ENCODE data around the gene PKP1. TPM values are rescaled to one million over a fixed set of nuclear protein-coding genes. Genes with fewer than 3 reads are reported as not detected.

The PKP1 gene
- total and polyA plus RNA-seq, 2 of the 4 experiments (the other 2 are of a cell fraction): 0.18 to 0.36 TPM

- DNase-seq (no peak), ATAC-seq (ENCODE audit: low read depth) (no peak)
- no peak overlapping the region for H2BK120ac ChIP-seq (ENCODE audit: low read depth, low read length)
- peaks cover 80% of the 10 kb centered on the region for H3K27me3 ChIP-seq (ENCODE audit: control insufficient read depth, insufficient read depth, low read length)
- H2AK9ac ChIP-seq (replicated peaks; ENCODE audit: low read depth, low read length, poor library complexity): no peak overlapping the region
- H3K9me3 ChIP-seq (ENCODE audit: control insufficient read depth, insufficient read depth, low read length): no peaks in the 10 kb centered on the region
- no peak overlapping the region for H3K4me3 ChIP-seq (ENCODE audit: insufficient read depth, low read depth, low read length)
- intact Hi-C loops (cut with micrococcal nuclease) (no loop called here), dilution Hi-C loops (cut with HindIII; ENCODE audit: low sequenced_read_pairs, unreplicated experiment) (no loop called here), in situ Hi-C loops (cut with MboI; ENCODE audit: low sequenced_read_pairs) (no loop called here)
- no peak overlapping the region for H3K18ac ChIP-seq (ENCODE audit: low read depth, low read length)
- POLR2A ChIA-PET (ENCODE audit: unreplicated experiment): no interaction called here
- 81% methylated on average over 2 of the region's 7 CpGs; no CpG with 5 or more reads in 1 of the 2 experiments for WGBS, 2 experiments (ENCODE audit: extremely low coverage in 2 of 2, insufficient read length in 1 of 2)
- no peak overlapping the region for H3K14ac ChIP-seq (replicated peaks; ENCODE audit: low read depth, low read length)
- no peaks in the 10 kb centered on the region for H3K36me3 ChIP-seq (ENCODE audit: control insufficient read depth, insufficient read depth, low read length)
- H3K9ac ChIP-seq (ENCODE audit: low read depth, low read length): no peak overlapping the region
- H4K5ac ChIP-seq (ENCODE audit: low read depth, low read length): no peak overlapping the region
- H3K9me1 ChIP-seq (ENCODE audit: insufficient read depth, low read length): no peaks in the 10 kb centered on the region; the same call in 1 of the 2 replicates
- no peak overlapping the region for H2BK20ac ChIP-seq (ENCODE audit: low read depth, low read length)
- BruUV-seq (replicated peaks): no TSS peak
- H3K23ac ChIP-seq (ENCODE audit: low read depth, low read length): no peak overlapping the region
- no peak overlapping the region for H2BK5ac ChIP-seq (ENCODE audit: low read depth, low read length, poor library complexity, severe bottlenecking)
- no peak overlapping the region for H4K8ac ChIP-seq (ENCODE audit: low read depth in 2 of 2, low read length in 2 of 2)
- no peak overlapping the region for H3K4me2 ChIP-seq (ENCODE audit: low read depth, low read length)
- no peaks in the 10 kb centered on the region for H3K4me1 ChIP-seq (ENCODE audit: control insufficient read depth, insufficient read depth, low read length)
- H2AK5ac ChIP-seq (ENCODE audit: low read depth, low read length): no peak overlapping the region
- no peaks in the 10 kb centered on the region for H3K79me1 ChIP-seq (ENCODE audit: low read depth in 1 of 2, low read length in 2 of 2)
- CTCF ChIA-PET: no interaction called here
- H3K56ac ChIP-seq (ENCODE audit: extremely low read depth, insufficient read depth, low read length): no peak overlapping the region
- H3K27ac ChIP-seq (ENCODE audit: insufficient read depth, low read length): no peak overlapping the region
- H4K20me1 ChIP-seq (ENCODE audit: insufficient read depth, low read length): no peaks in the 10 kb centered on the region
- no peak overlapping the region for H3K4ac ChIP-seq (ENCODE audit: low read depth, low read length)
- no peak for TF ChIP-seq MXI1 (IDR thresholded peaks at IDR 0.05; ENCODE audit: borderline replicate concordance, low read depth, low read length)
- no peak for TF ChIP-seq CHD1 (IDR thresholded peaks at IDR 0.05; ENCODE audit: low read depth, low read length)
- TF ChIP-seq CEBPB (IDR thresholded peaks at IDR 0.05; ENCODE audit: low read depth, low read length): no peak
- TF ChIP-seq MAZ (IDR thresholded peaks at IDR 0.05; ENCODE audit: borderline replicate concordance, low read depth, low read length): no peak
- no peak for TF ChIP-seq CTCF (conservative IDR thresholded peaks at IDR 0.05; ENCODE audit: low read depth, low read length)
- TF ChIP-seq BHLHE40 (IDR thresholded peaks at IDR 0.05; ENCODE audit: low read depth, low read length): no peak
- TF ChIP-seq RCOR1 (IDR thresholded peaks at IDR 0.05; ENCODE audit: insufficient replicate concordance, low read length): no peak
- TF ChIP-seq USF2 (IDR thresholded peaks at IDR 0.05; ENCODE audit: low read depth, low read length): no peak
- TF ChIP-seq ELK1 (IDR thresholded peaks at IDR 0.05; ENCODE audit: borderline replicate concordance, low read depth, low read length): no peak
- TF ChIP-seq POLR2A (IDR thresholded peaks at IDR 0.05; ENCODE audit: low read depth, low read length): no peak
- TF ChIP-seq NFE2L2 (IDR thresholded peaks at IDR 0.05; ENCODE audit: low read depth, low read length): no peak
- TF ChIP-seq FOS (IDR thresholded peaks at IDR 0.05; ENCODE audit: low read depth, low read length): no peak
- no peak for TF ChIP-seq MAFK (IDR thresholded peaks at IDR 0.05; ENCODE audit: low read depth, low read length)
- TF ChIP-seq RAD21 (IDR thresholded peaks at IDR 0.05; ENCODE audit: low read length): no peak
- no peak for TF ChIP-seq SMC3 (IDR thresholded peaks at IDR 0.05; ENCODE audit: low read depth, low read length)
- no peak for TF ChIP-seq RFX5 (IDR thresholded peaks at IDR 0.05; ENCODE audit: low read depth, low read length)
- no peak overlapping the region for H2BK15ac ChIP-seq (ENCODE audit: low read depth, low read length)
- H4K91ac ChIP-seq (ENCODE audit: insufficient read depth, low read depth, low read length): no peak overlapping the region
- H2AFZ ChIP-seq (replicated peaks; ENCODE audit: low read length, poor library complexity): no peak overlapping the region
Measured at GRCh38 chr1:201366696-201367095, 83.4 kb downstream of the PKP1 start.

All from IMR-90 (cell line).